Measurements from ENCODE around the gene SPATA1.

DNA sequence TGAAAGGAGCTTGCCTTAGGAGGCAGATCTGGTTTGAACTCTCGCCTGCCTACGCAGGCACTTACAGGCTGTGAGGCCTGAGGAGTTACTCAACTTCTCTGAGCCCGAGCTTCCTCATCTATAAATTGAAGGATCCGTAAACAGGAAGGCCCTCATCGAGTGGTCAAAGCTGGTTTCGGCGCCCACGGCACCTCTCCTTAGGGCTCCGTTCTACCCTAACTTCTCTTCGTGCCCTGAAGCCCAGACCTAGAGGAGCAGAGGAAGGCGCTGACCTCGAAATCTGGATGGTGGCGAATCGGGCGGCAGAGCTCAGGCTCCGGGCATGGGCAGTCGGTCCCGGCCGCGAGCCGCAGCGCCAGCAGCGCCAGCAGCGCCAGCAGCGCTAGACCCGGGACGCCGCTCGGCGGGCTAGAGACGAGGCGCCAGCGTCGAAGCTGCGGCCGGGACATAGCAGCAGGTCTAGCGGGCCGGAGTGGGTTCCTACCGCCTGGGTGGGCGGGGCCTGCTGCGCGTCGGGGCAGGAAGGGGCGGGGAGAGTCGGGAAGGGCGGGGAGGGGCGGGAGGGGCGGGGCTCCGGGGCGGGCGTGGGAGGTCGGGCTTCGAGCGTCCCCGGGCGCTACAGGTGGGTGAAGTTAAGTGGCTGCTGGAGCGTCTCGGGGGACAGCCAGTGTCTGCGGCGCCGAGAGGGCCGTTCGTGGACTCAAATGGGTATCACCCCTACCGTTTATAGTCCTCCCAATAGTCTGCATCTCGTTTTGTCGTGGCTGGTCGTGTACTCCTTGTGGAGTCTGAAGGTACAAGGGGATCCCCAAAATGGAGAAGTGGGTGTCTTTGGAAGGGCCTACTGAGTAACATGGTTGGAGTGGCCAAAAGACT lies 68.0 kb downstream of the SPATA1 start, which contains the start of gene CTBS:
- TF ChIP-seq, protein P1, sequence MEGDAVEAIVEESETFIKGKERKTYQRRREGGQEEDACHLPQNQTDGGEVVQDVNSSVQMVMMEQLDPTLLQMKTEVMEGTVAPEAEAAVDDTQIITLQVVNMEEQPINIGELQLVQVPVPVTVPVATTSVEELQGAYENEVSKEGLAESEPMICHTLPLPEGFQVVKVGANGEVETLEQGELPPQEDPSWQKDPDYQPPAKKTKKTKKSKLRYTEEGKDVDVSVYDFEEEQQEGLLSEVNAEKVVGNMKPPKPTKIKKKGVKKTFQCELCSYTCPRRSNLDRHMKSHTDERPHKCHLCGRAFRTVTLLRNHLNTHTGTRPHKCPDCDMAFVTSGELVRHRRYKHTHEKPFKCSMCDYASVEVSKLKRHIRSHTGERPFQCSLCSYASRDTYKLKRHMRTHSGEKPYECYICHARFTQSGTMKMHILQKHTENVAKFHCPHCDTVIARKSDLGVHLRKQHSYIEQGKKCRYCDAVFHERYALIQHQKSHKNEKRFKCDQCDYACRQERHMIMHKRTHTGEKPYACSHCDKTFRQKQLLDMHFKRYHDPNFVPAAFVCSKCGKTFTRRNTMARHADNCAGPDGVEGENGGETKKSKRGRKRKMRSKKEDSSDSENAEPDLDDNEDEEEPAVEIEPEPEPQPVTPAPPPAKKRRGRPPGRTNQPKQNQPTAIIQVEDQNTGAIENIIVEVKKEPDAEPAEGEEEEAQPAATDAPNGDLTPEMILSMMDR (IDR thresholded peaks at IDR 0.05) = no peak
- TF ChIP-seq EZH2 (IDR thresholded peaks at IDR 0.05; ENCODE audit: borderline replicate concordance, insufficient read depth, low read depth, low read length, poor library complexity, severe bottlenecking) = no peak

All from B cell (primary cell).